Stimulated activated CD4-positive, alpha-beta T cell treated with anti-CD3 and anti-CD28 coated beads, Interleukin-12 subunit alpha, Interleukin-12 subunit beta, amount 100 ng/mL, for 48 hours (primary cell): Measurements from ENCODE around the gene RPS6KC1.
"Not testable (repeated sequence)": the region's sequence is repeated elsewhere in the genome, so short reads cannot be mapped to it uniquely, and the experiment has no call there.

Source experiments
- DNase-seq, 3 donors: peaks; one replicate each; pipeline ENCODE4 v3.0.0-alpha.2; 2020; ENCODE audit warnings: low read depth in 2 of 3, low spot score in 1 of 3

RPS6KC1 gene

GRCh38 chr1:213275293-213275692, 224.3 kb downstream of the RPS6KC1 start:
- no peak for DNase-seq

GRCh38 chr1:213276236-213276635, 225.2 kb downstream of the RPS6KC1 start:
- DNase-seq = no peak

- DNase-seq = no peak
Measured at GRCh38 chr1:213277036-213277435, 226.0 kb downstream of the RPS6KC1 start.

GRCh38 chr1:213279410-213279809, 228.4 kb downstream of the RPS6KC1 start:
- DNase-seq = no peak

- no peak for DNase-seq
Measured at GRCh38 chr1:213281640-213282301, 230.7 kb downstream of the RPS6KC1 start.

GRCh38 chr1:213284626-213285025, 233.6 kb downstream of the RPS6KC1 start:
- DNase-seq = no peak

- DNase-seq = no peak
Measured at GRCh38 chr1:213286235-213286634, 235.2 kb downstream of the RPS6KC1 start.

- DNase-seq = no peak
Measured at GRCh38 chr1:213287987-213288386, 236.9 kb downstream of the RPS6KC1 start.

- no peak for DNase-seq
Measured at GRCh38 chr1:213291526-213291925, 240.5 kb downstream of the RPS6KC1 start.

GRCh38 chr1:213292614-213293013, 241.6 kb downstream of the RPS6KC1 start:
- no peak for DNase-seq

GRCh38 chr1:213295860-213296259, 244.8 kb downstream of the RPS6KC1 start:
- DNase-seq = no peak

- no peak for DNase-seq
Measured at GRCh38 chr1:213296558-213296957, 245.5 kb downstream of the RPS6KC1 start.

- DNase-seq = no peak
Measured at GRCh38 chr1:213297021-213297420, 246.0 kb downstream of the RPS6KC1 start.

GRCh38 chr1:213300433-213300832, 249.4 kb downstream of the RPS6KC1 start:
- DNase-seq = no peak

- DNase-seq = not testable (repeated sequence)
Measured at GRCh38 chr1:213301524-213301923, 250.5 kb downstream of the RPS6KC1 start.

- no peak for DNase-seq
Measured at GRCh38 chr1:213303286-213303685, 252.2 kb downstream of the RPS6KC1 start.

- no peak for DNase-seq
Measured at GRCh38 chr1:213315571-213315970, 264.5 kb downstream of the RPS6KC1 start.

- DNase-seq = not testable (repeated sequence)
Measured at GRCh38 chr1:213318458-213318857, 267.4 kb downstream of the RPS6KC1 start.

GRCh38 chr1:213320191-213320870, 269.3 kb downstream of the RPS6KC1 start:
- no peak for DNase-seq
